ENCODE results near the gene GLIS2.

Gene GLIS2

GRCh38 chr16:4315186-4316107 lies at the start of gene GLIS2:
Gene GLIS2 (plus strand): TSS chr16:4316067. CDS start chr16:4332281, 16,214 bp downstream.
- DNase-seq (ENCODE audit: low spot score): no peak

GRCh38 chr16:4266372-4266771 lies 49.5 kb upstream of the GLIS2 start:
- no peak for DNase-seq (ENCODE audit: low spot score)

GRCh38 chr16:4270091-4270490 lies 45.8 kb upstream of the GLIS2 start:
- no peak for DNase-seq (ENCODE audit: low spot score)

GRCh38 chr16:4270595-4270994 lies 45.3 kb upstream of the GLIS2 start:
- no peak for DNase-seq (ENCODE audit: low spot score)

- peak; percentile 97 for DNase-seq (ENCODE audit: low spot score)
Observed at GRCh38 chr16:4271176-4272113, 44.4 kb upstream of the GLIS2 start.

- peak; percentile 71 for DNase-seq (ENCODE audit: low spot score)
Observed at GRCh38 chr16:4272114-4272956, 43.5 kb upstream of the GLIS2 start.

- no peak for DNase-seq (ENCODE audit: low spot score)
Observed at GRCh38 chr16:4273858-4274311, 42.0 kb upstream of the GLIS2 start.

GRCh38 chr16:4275861-4276260 lies 40.0 kb upstream of the GLIS2 start:
- DNase-seq (ENCODE audit: low spot score): no peak

- DNase-seq (ENCODE audit: low spot score): no peak
Observed at GRCh38 chr16:4277987-4278513, 37.8 kb upstream of the GLIS2 start.

- DNase-seq (ENCODE audit: low spot score): no peak
Observed at GRCh38 chr16:4280625-4281024, 35.2 kb upstream of the GLIS2 start.

GRCh38 chr16:4283441-4283840 lies 32.4 kb upstream of the GLIS2 start:
- no peak for DNase-seq (ENCODE audit: low spot score)

- DNase-seq (ENCODE audit: low spot score): no peak
Observed at GRCh38 chr16:4283939-4284338, 31.9 kb upstream of the GLIS2 start.

GRCh38 chr16:4285167-4285566 lies 30.7 kb upstream of the GLIS2 start:
- DNase-seq (ENCODE audit: low spot score): no peak

GRCh38 chr16:4288148-4288921 lies 27.5 kb upstream of the GLIS2 start:
- DNase-seq (ENCODE audit: low spot score): peak; percentile 81

- DNase-seq (ENCODE audit: low spot score): no peak
Observed at GRCh38 chr16:4290236-4290830, 25.5 kb upstream of the GLIS2 start.

GRCh38 chr16:4291699-4292098 lies 24.2 kb upstream of the GLIS2 start:
- DNase-seq (ENCODE audit: low spot score): no peak

GRCh38 chr16:4293181-4293716 lies 22.6 kb upstream of the GLIS2 start:
- DNase-seq (ENCODE audit: low spot score): no peak

- no peak for DNase-seq (ENCODE audit: low spot score)
Observed at GRCh38 chr16:4293822-4294457, 21.9 kb upstream of the GLIS2 start.

GRCh38 chr16:4295581-4295980 lies 20.3 kb upstream of the GLIS2 start:
- DNase-seq (ENCODE audit: low spot score): no peak

All from Ammon's horn (tissue), 1 donor.